ENCODE data around the gene PRKN. TPM values are rescaled to one million over a fixed set of nuclear protein-coding genes. Genes with fewer than 3 reads are reported as not detected.
A peak's percentile ranks its signal among the peaks of the same experiment; 100 is the strongest.

The PRKN gene
- total and polyA plus RNA-seq, 9 of the 15 experiments (the other 6 are each of a cell fraction or from before 2014, with no cell fraction given): 0.03 to 0.96 (median 0.15) TPM; not detected in 2

DNA sequence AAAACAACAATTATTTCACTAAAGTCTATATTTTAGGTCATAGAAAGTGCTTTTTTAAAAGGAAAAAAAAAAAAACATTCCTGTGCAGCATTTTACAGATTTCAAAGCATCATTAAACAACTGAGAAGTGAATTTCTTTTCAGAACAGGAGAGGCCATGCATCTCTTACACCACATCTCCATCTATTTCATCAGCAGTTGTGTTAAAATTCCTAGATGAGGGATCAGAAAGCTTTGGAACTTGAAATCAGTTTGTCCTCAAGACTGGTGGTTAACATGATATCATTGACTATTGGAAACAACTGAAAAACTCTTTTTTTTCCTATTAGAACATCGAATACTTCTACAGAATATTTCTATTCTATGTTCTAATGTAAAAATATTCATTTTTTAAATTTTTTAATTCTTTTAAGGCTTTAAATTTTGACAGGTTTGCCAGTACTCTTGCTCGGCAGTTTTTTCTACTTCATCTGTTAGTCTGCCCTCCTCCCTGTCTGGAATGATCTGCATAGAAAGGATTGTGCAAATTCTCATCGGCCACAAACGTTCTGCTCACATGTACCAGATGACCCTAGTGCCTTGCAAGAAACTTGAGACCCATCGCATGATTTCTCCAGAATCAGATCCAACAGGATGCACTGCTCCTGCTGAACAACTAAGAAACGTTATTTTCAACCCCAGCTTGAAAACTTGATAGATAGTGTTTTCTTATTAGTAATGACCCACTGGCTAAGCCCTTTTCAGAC lies 1042.7 kb downstream of the PRKN start:
- intact Hi-C loops (cut with micrococcal nuclease): no loop called here
- WGBS (ENCODE audit: insufficient coverage, low coverage, missing lambda C conversion rate): under 1% methylated on average over 6 of the region's 6 CpGs
- Histone ChIP-seq H3K9ac (ENCODE audit: insufficient read depth in 1 of 2, low read depth in 2 of 2, low read length in 2 of 2) (no peak overlapping the region), H3K4me1 (replicated peaks in 1 of 2; ENCODE audit: control insufficient read depth in 2 of 2, insufficient read depth in 2 of 2, low read length in 2 of 2) (no peaks in the 10 kb centered on the region), H3K9me1 (ENCODE audit: control insufficient read depth, insufficient read depth, low read length) (no peaks in the 10 kb centered on the region), H3K79me2 (ENCODE audit: control insufficient read depth, insufficient read depth, low read length) (no peaks in the 10 kb centered on the region), H2AFZ (ENCODE audit: low read depth, low read length) (no peak overlapping the region), H3K9me3 (replicated peaks; ENCODE audit: control insufficient read depth, insufficient read depth, low read depth, low read length) (no peaks in the 10 kb centered on the region), H3K4me2 (ENCODE audit: insufficient read depth, low read length) (no peak overlapping the region), H4K20me1 (replicated peaks; ENCODE audit: control insufficient read depth, insufficient read depth, low read length) (no peaks in the 10 kb centered on the region), H3K4me3 (no peak overlapping the region), H3K27me3 (ENCODE audit: control insufficient read depth in 2 of 2, insufficient read depth in 2 of 2, low read length in 2 of 2) (peaks cover 5 to 13% of the 10 kb centered on the region in 2 experiments; a peak in 3 of 5 replicates), H3K36me3 (ENCODE audit: control insufficient read depth, insufficient read depth, low read length) (no peaks in the 10 kb centered on the region), H3K27ac (ENCODE audit: extremely low read depth, low read depth, low read length) (no peak overlapping the region)
- in situ Hi-C loops (cut with MboI): no loop called here
- CTCF ChIA-PET (ENCODE audit: low intra/inter-chr PET ratio): no interaction called here
- POLR2A ChIA-PET: no interaction called here
- TF ChIP-seq ZBTB17 (CRISPR knock-in tag; IDR thresholded peaks at IDR 0.05) (no peak), POLR2B (IDR thresholded peaks at IDR 0.05; ENCODE audit: low read depth, partially characterized antibody) (no peak), L3MBTL2 (IDR thresholded peaks at IDR 0.05) (no peak), ASH1L (IDR thresholded peaks at IDR 0.05; ENCODE audit: borderline replicate concordance, low read depth, partially characterized antibody) (no peak)
- FAIRE-seq (no peak), ATAC-seq (no peak), DNase-seq (ENCODE audit: extremely low read depth in 1 of 4, low spot score in 3 of 4) (no peak)
- no TSS peak for BruUV-seq (replicated peaks)

DNA sequence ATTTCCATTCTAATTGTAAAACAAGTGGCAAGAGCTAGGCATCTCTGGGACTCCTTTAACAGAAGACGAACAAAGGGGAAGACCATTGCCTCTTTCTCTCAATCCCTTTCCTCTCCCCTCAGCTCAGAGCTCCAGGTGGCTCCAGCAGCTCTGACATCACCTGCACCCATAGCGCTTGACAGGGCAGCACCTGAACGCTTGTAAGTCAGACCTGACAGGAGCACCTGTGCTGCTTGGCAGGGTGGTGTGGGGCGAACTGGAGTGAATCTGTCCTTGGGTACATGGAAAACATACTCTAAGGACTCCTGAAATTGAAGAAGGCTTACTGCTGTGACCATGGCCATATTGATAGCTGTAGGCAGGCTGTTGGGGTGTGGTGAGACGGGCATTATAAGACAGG lies 1044.2 kb downstream of the PRKN start:
- intact Hi-C loops (cut with micrococcal nuclease) (no loop called here), in situ Hi-C loops (cut with MboI) (no loop called here)
- Histone ChIP-seq H3K9ac (ENCODE audit: insufficient read depth in 1 of 2, low read depth in 2 of 2, low read length in 2 of 2) (no peak overlapping the region), H3K36me3 (ENCODE audit: control insufficient read depth, insufficient read depth, low read length) (no peaks in the 10 kb centered on the region), H3K9me1 (ENCODE audit: control insufficient read depth, insufficient read depth, low read length) (no peaks in the 10 kb centered on the region), H4K20me1 (replicated peaks; ENCODE audit: control insufficient read depth, insufficient read depth, low read length) (no peaks in the 10 kb centered on the region), H2AFZ (ENCODE audit: low read depth, low read length) (no peak overlapping the region), H3K9me3 (replicated peaks; ENCODE audit: control insufficient read depth, insufficient read depth, low read depth, low read length) (no peaks in the 10 kb centered on the region), H3K27me3 (ENCODE audit: control insufficient read depth in 2 of 2, insufficient read depth in 2 of 2, low read length in 2 of 2) (peaks cover 5 to 18% of the 10 kb centered on the region in 2 experiments; a peak in 3 of 5 replicates), H3K79me2 (ENCODE audit: control insufficient read depth, insufficient read depth, low read length) (no peaks in the 10 kb centered on the region), H3K4me1 (replicated peaks in 1 of 2; ENCODE audit: control insufficient read depth in 2 of 2, insufficient read depth in 2 of 2, low read length in 2 of 2) (no peaks in the 10 kb centered on the region), H3K4me2 (ENCODE audit: insufficient read depth, low read length) (no peak overlapping the region), H3K4me3 (no peak overlapping the region), H3K27ac (ENCODE audit: extremely low read depth, low read depth, low read length) (no peak overlapping the region)
- FAIRE-seq (no peak), ATAC-seq (no peak), DNase-seq (ENCODE audit: extremely low read depth in 1 of 4, low spot score in 3 of 4) (no peak)
- WGBS (ENCODE audit: insufficient coverage, low coverage, missing lambda C conversion rate): 2% methylated on average over 5 of the region's 5 CpGs
- ChIA-PET CTCF (ENCODE audit: low intra/inter-chr PET ratio) (no interaction called here), POLR2A (interaction anchor here (0.6 kb wide), 1 partner anchor 89 kb away, joined by 3 read pairs; no protein-coding TSS in a partner anchor)
- BruUV-seq (replicated peaks): no TSS peak
- TF ChIP-seq C11orf30 (IDR thresholded peaks at IDR 0.05; ENCODE audit: low read depth) (0 out of 2 replicates have a peak, but pooled peaks have one; percentile 1), NCOA4 (IDR thresholded peaks at IDR 0.05; ENCODE audit: partially characterized antibody) (no peak)
- TF ChIP-seq, protein P1, sequence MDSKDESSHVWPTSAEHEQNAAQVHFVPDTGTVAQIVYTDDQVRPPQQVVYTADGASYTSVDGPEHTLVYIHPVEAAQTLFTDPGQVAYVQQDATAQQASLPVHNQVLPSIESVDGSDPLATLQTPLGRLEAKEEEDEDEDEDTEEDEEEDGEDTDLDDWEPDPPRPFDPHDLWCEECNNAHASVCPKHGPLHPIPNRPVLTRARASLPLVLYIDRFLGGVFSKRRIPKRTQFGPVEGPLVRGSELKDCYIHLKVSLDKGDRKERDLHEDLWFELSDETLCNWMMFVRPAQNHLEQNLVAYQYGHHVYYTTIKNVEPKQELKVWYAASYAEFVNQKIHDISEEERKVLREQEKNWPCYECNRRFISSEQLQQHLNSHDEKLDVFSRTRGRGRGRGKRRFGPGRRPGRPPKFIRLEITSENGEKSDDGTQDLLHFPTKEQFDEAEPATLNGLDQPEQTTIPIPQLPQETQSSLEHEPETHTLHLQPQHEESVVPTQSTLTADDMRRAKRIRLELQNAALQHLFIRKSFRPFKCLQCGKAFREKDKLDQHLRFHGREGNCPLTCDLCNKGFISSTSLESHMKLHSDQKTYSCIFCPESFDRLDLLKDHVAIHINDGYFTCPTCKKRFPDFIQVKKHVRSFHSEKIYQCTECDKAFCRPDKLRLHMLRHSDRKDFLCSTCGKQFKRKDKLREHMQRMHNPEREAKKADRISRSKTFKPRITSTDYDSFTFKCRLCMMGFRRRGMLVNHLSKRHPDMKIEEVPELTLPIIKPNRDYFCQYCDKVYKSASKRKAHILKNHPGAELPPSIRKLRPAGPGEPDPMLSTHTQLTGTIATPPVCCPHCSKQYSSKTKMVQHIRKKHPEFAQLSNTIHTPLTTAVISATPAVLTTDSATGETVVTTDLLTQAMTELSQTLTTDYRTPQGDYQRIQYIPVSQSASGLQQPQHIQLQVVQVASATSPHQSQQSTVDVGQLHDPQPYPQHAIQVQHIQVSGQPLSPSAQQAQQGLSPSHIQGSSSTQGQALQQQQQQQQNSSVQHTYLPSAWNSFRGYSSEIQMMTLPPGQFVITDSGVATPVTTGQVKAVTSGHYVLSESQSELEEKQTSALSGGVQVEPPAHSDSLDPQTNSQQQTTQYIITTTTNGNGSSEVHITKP (IDR thresholded peaks at IDR 0.05; ENCODE audit: partially characterized antibody): no peak
